Stimulated activated CD4-positive, alpha-beta T cell treated with anti-CD3 and anti-CD28 coated beads, Interleukin-12 subunit alpha, Interleukin-12 subunit beta, amount 100 ng/mL, for 4 hours (primary cell): ENCODE data around the gene CAPN5.
A peak's percentile ranks its signal among the peaks of the same experiment; 100 is the strongest.
"Not testable (repeated sequence)": the region's sequence is repeated elsewhere in the genome, so short reads cannot be mapped to it uniquely, and the experiment has no call there.

ENCODE experiments used
- DNase-seq: peaks from one replicate; pipeline ENCODE4 v3.0.0-alpha.2; 2020

CAPN5 gene

GRCh38 chr11:77066229-77067042 lies at the start of gene CAPN5:
Gene CAPN5, plus strand, starts transcription at chr11:77066971. Its CDS starts 17,916 bp downstream, at chr11:77084887.
- DNase-seq = peak; percentile 90

DNA sequence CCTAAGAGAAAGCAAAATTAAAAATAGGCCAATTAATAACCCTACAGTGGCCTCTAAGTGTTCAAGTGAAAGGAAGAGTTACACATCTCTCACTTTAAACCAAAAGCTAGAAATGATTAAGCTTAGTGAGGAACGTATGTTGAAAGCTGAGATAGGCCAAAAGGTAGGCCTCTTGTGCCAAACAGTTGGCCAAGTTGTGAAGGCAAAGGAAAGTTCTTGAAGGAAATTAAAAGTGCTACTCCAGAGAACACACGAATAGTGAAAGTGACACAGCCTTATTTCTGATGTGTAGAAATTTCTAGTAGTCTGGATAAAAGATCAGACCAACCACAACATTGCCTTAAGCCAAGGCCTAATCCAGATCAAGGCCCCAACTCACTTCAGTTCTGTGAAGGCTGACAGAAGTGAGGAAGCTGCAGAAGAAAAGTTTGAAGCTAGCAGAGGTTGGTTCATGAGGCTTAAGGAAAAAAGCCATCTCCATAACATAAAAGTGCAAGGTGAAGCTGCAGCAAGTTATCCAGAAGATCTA lies 48.3 kb upstream of the CAPN5 start:
- not testable (repeated sequence) for DNase-seq

- DNase-seq = no peak
These were observed 46.7 kb upstream of the CAPN5 start for GRCh38 chr11:77019976-77020595.

DNA sequence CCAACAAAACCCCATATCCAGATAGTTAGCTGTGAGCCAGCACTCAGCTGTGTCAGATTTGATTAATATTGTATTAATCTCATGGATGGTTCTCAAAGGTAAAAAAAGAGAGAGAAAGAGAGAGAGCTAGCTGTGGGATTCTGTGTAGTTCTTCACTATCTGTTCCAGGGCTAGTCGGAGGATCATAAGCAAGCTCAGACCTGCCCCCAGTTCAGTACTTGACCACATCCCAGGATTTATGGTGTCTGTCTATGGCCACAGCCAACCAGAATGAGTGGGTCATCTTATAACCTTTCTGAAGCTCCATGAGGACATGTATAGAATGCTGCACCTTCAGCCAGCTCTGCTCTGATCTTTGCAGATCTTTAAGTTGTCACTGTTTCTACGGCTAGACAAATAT lies 46.0 kb upstream of the CAPN5 start:
- no peak for DNase-seq

GRCh38 chr11:77024745-77025144 lies 42.0 kb upstream of the CAPN5 start:
- no peak for DNase-seq

- no peak for DNase-seq
These were observed 40.5 kb upstream of the CAPN5 start for GRCh38 chr11:77026221-77026620.

DNA sequence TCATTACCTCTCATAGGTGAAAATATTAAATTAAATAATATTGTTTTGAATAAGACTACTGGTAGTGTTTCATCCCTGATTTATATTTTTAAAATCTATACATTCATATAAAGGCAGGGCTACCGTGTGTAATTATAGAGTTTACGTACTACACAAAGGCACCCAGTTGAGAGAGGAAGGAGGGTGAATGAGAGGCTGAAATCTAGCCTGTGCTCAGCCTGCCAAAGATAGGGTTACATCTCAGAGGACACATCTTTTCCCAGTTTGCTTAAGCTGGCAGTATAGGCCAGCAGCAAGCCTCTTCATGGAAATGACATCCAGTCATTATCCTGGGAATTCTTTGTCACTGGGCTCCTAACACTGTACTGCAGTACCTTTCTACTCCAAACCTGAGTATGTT lies 40.0 kb upstream of the CAPN5 start:
- DNase-seq = no peak

GRCh38 chr11:77027275-77027674 lies 39.5 kb upstream of the CAPN5 start:
- no peak for DNase-seq

- DNase-seq = no peak
These were observed 36.9 kb upstream of the CAPN5 start for GRCh38 chr11:77029829-77030228.

DNA sequence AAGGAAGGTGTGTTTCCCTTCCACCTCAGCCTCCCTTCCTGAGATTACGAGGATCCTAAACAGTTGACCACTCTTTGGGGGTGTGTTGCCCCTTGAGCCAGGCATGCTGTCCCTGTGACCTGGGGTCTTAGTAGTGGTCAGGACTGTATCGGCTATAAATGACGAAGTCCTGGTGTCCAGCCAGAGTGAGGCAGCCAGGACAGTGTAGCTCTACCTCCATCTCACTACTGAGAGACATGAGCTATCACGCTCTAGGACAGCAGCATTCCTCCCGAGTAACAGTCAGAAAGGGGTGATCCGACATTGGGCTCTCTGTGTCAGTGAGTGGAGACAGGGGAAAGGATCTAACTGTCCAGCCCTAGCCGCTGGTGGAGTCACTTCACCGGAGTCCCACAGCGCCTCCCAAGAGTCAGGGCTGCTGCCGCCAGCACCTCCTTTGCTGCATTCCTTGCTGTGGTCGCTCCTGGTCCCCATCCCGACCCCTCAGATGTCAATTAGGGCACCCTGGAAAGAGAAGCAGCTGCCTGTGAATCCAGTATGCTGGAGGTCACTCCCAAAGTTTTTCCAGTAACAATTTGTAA lies 35.8 kb upstream of the CAPN5 start:
- DNase-seq = no peak

DNA sequence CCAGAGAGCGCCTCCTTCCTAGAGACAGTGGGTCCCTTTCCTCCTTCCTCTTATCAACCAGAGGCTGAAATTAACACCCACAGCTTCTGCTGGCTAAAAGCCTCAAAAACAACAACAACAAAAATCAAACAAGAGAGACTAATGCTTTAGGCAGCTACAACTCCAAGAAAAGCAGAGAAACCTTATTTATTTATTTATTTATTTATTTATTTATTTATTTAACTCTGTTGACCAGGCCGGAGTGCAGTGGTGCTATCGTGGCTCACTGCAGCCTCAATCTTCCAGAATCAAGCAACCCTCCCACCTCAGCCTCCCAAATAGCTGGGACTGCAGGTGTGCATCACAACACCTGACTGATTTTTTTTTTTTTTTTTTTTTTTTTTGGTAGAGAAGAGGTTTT lies 35.2 kb upstream of the CAPN5 start:
- no peak for DNase-seq

- no peak for DNase-seq
These were observed 31.7 kb upstream of the CAPN5 start for GRCh38 chr11:77035039-77035438.

- DNase-seq = no peak
These were observed 31.2 kb upstream of the CAPN5 start for GRCh38 chr11:77035580-77035979.

DNA sequence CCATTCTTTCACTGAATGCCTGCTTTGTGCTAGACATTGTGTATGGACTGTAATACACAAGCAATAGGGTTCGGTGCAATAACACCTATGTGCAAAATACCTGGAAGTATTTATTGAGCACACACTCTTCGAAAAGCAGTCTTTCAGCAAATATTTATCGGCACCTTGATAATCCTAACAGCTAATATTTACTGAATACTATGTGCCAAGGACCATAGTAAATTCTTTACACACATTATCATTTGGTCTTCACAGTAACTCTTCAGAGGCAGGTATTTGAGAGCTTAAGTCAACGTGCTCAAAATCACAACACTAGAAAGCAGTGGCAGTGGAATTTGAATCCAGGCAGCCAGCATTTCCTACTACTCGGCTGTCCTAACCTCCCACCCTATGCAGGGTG lies 30.4 kb upstream of the CAPN5 start:
- no peak for DNase-seq

GRCh38 chr11:77037057-77037456 lies 29.7 kb upstream of the CAPN5 start:
- no peak for DNase-seq

DNA sequence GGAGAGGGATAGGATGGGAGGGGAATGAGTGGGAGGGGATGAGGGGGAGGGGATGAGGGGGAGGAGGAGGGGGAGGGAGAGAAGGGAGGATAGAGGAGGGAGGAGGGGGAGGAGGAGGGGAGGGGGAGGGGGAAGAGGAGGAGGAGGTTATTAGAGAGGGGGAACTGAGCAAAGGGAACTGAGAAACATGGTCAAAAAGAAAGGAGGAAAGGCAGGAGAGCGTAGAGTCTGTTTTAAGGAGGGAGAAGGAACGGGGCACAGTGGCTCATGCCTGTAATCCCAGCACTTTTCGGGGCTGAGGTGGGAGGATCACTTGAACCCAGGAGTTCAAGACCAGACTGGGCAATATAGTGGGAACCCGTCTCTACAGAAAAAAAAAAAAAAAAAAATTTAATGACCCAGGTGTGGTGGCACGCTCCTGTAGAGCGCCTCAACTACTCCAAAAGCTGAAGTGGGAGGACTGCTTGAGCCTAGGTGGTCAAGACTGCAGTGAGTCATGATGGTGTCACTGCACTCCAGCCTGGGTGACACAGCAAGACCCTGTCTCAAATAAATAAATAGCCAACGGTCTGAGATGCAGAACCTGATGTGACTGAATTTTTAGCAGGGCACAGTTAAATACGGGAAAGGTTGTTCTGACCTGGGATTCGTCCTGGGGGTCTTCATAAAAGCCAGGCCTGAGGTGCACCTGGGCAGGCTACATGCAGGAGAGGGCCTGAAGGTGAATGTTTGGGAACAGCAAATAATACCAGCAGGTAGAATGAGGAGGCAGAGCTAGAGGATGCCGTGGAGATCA lies 28.5 kb upstream of the CAPN5 start:
- DNase-seq = no peak

DNA sequence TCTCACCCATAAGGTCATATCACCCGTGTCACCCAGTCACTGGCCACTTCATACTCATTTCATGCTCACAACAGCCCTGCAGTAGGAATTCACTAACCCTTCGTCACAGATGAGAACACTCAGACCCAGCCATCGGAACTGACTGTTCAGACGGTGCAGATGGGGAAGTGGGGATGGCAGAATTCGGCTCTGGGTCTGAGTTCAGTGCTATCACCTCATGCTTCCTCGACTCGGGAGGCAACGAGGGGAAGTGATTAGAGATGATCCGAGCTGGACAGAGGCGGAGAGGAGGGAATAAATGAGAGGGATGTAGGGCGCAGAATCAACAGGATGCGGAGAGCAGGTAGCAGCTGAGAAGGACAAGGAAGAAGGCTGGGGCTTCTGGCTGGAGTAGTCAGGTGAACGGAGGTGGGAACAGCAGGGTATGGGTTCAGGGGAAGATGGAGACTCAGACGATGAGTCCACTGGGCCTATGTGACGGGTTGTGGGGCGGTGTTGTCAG lies 27.9 kb upstream of the CAPN5 start:
- DNase-seq = no peak

GRCh38 chr11:77039491-77040400 lies 27.0 kb upstream of the CAPN5 start:
- DNase-seq = peak; percentile 17

DNA sequence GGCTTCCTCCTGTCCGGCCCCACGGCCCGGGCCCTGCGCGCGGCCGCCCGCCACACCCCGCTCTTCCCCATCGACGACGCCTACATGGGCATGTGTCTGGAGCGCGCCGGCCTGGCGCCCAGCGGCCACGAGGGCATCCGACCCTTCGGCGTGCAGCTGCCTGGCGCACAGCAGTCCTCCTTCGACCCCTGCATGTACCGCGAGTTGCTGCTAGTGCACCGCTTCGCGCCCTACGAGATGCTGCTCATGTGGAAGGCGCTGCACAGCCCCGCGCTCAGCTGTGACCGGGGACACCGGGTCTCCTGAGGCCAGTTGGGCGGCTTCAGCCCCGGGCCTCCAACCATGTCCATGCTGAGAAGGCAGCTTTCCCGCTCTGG lies 26.4 kb upstream of the CAPN5 start:
- no peak for DNase-seq

GRCh38 chr11:77040889-77041288 lies 25.9 kb upstream of the CAPN5 start:
- DNase-seq = no peak

DNA sequence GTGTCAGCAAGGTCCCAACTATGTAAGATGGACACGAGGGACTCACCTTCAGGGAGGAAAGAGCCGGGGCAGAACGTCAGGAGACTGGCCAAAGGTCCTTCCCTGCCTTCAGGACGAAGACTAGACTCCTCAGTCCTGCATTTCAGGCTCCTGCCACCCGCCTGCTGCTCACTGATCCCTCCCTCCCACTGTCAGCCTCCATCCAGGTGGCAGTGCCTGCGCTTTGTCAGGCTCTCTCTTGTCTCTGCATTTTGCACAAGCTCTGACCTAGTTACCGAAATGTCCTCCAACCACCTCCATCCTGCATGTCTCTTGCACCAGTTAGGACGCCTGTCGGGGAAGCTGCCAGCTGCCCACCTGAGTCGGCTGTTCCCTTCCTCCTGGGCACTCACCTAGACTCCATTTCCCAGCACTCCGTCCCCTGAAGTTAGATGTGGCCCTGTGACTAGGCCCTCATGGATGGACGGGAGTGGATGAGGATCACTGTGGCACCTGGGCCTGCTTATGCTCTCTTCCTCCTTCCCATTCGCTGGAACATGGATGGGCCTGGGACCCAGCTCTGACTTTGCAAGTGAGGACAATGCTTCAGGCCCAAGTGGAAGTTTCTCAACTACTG lies 24.6 kb upstream of the CAPN5 start:
- DNase-seq = no peak
